K562 (cell line): ENCODE data around the gene MT1M. TPM values are rescaled to one million over a fixed set of nuclear protein-coding genes. Genes with fewer than 3 reads are reported as not detected.

Experiments used
- ATAC-seq: fragments of 200-7000 bp; cut with Tn5 transposase; 3 replicates; pipeline ENCODE4 v1.9.1; 2020; ENCODE audit warnings: moderate library complexity
- BruUV-seq: library from RNA; stranded (reverse); fragments of 400-500 nt; replicated peaks from 2 replicates; lab custom pipeline; 2021; lab: Mats Ljungman, UMichigan
- CTCF ChIA-PET: fragments of 300-600 bp; formaldehyde crosslinking; extraction: SDS; loops from one replicate; lab custom pipeline; 2021; ENCODE audit warnings: low intra/inter-chr PET ratio; lab: Yijun Ruan, JAX
- POLR2A ChIA-PET: fragments of 300-600, 350-650 bp; sonication (Branson Sonifier 250); formaldehyde crosslinking; extraction: SDS; loops from one replicate; lab custom pipeline; 2021; ENCODE audit warnings: antibody characterized with exemption, inconsistent platforms; lab: Yijun Ruan, JAX
- DNase-seq, 4 experiments: peaks; one replicate each; pipeline versions ENCODE4 v3.0.0 to v3.0.0-alpha.2; 2011 to 2018; ENCODE audit warnings: low spot score in 3 of 4, mixed read lengths in 3 of 4; ENCODE audit errors: extremely low read depth in 1 of 4
- FAIRE-seq: peaks from 2 replicates; lab custom pipeline; 2011; peaks lifted over from hg19 to GRCh38; lab: Jason Lieb, UNC
- H2AFZ ChIP-seq: 2 replicates; pipeline ENCODE4 v1.6.0; 2011; ENCODE audit warnings: low read depth, low read length, control low read depth, inconsistent platforms
- H3K27ac ChIP-seq: fragments of 200-600 bp; 3 replicates; pipeline ENCODE4 v1.8.0; 2011; ENCODE audit warnings: low read depth, mild to moderate bottlenecking, control low read depth, inconsistent platforms, low read length, moderate library complexity, mixed read lengths; ENCODE audit errors: extremely low read depth
- H3K27me3 ChIP-seq, 2 experiments: fragments of 300-600 bp in 1 of 2; 2 replicates in 1 of 2; 3 replicates in 1 of 2; pipeline versions ENCODE4 v1.6.0 to v1.8.0; 2011; ENCODE audit warnings: inconsistent platforms in 2 of 2, low read length in 2 of 2, mild to moderate bottlenecking in 1 of 2, mixed read lengths in 1 of 2, moderate library complexity in 1 of 2; ENCODE audit not compliant: control insufficient read depth in 2 of 2, insufficient read depth in 2 of 2
- H3K36me3 ChIP-seq: fragments of 300-600 bp; 3 replicates; pipeline ENCODE4 v1.8.0; 2011; ENCODE audit warnings: mild to moderate bottlenecking, low read length, inconsistent platforms; ENCODE audit not compliant: control insufficient read depth, insufficient read depth
- H3K4me1 ChIP-seq, 2 experiments: fragments of 200-600 bp in 1 of 2; replicated peaks in 1 of 2; 2 replicates in 1 of 2; 3 replicates in 1 of 2; pipeline versions ENCODE4 v1.5.1 to v1.8.0; 2011; ENCODE audit warnings: inconsistent platforms in 2 of 2, low read length in 2 of 2, mild to moderate bottlenecking in 1 of 2, mixed read lengths in 1 of 2, moderate library complexity in 1 of 2; ENCODE audit not compliant: control insufficient read depth in 2 of 2, insufficient read depth in 2 of 2
- H3K4me2 ChIP-seq: 2 replicates; pipeline ENCODE4 v1.6.1; 2011; ENCODE audit warnings: low read length, control low read depth, inconsistent platforms, mixed read lengths; ENCODE audit not compliant: insufficient read depth
- H3K4me3 ChIP-seq: fragments of 200-600 bp; sonication (generic), shearing (Covaris generic); 2 replicates; pipeline ENCODE4 v1.5.1; 2016; ENCODE audit warnings: control low read depth, inconsistent platforms
- H3K79me2 ChIP-seq: fragments of 200-600 bp; 3 replicates; pipeline ENCODE4 v1.8.0; 2011; ENCODE audit warnings: low read length, inconsistent platforms; ENCODE audit not compliant: control insufficient read depth, insufficient read depth
- H3K9ac ChIP-seq, 2 experiments: 2 replicates each; pipeline versions ENCODE4 v1.6.0 to v1.6.1; 2011; ENCODE audit warnings: low read depth in 2 of 2, low read length in 2 of 2, control low read depth in 1 of 2, inconsistent platforms in 1 of 2, mild to moderate bottlenecking in 1 of 2, mixed read lengths in 1 of 2; ENCODE audit not compliant: insufficient read depth in 1 of 2
- H3K9me1 ChIP-seq: one replicate; pipeline ENCODE4 v1.6.0; 2011; ENCODE audit warnings: inconsistent platforms, mild to moderate bottlenecking, low read length, moderate library complexity; ENCODE audit not compliant: control insufficient read depth, insufficient read depth
- H3K9me3 ChIP-seq: replicated peaks from 2 replicates; pipeline ENCODE4 v1.5.1; 2011; ENCODE audit warnings: low read depth, low read length, inconsistent platforms; ENCODE audit not compliant: control insufficient read depth, insufficient read depth
- H4K20me1 ChIP-seq: replicated peaks from 2 replicates; pipeline ENCODE4 v1.6.1; 2011; ENCODE audit warnings: low read length, inconsistent platforms, mixed read lengths; ENCODE audit not compliant: control insufficient read depth, insufficient read depth
- JUND ChIP-seq, 2 experiments: IDR thresholded peaks; 2 replicates in 1 of 2; 3 replicates in 1 of 2; pipeline ENCODE4 v1.6.1; 2011; ENCODE audit warnings: borderline replicate concordance in 2 of 2, low read depth in 2 of 2, low read length in 2 of 2, improper control_type of control experiment in 1 of 2, missing biosample characterization in 1 of 2, missing genetic modification characterization in 1 of 2, missing genetic modification reagents in 1 of 2
- MYC ChIP-seq, 2 experiments: fragments of 250-450 bp in 1 of 2; sonication (Bioruptor Pico) in 1 of 2; IDR thresholded peaks; 2 replicates each; pipeline versions ENCODE4 v1.5.1 to v1.6.1; 2012 to 2021; ENCODE audit warnings: low read depth in 2 of 2, borderline replicate concordance in 1 of 2, improper control_type of control experiment in 1 of 2, low read length in 1 of 2, mild to moderate bottlenecking in 1 of 2, moderate library complexity in 1 of 2
- NBN ChIP-seq: fragments of 450-650 bp; IDR thresholded peaks from 2 replicates; pipeline ENCODE4 v1.6.1; 2016; ENCODE audit warnings: low read depth, mild to moderate bottlenecking
- NFE2L1 ChIP-seq: fragments of 450-650 bp; IDR thresholded peaks from 2 replicates; pipeline ENCODE4 v1.6.1; 2016; ENCODE audit warnings: missing genetic modification characterization, low read depth, mild to moderate bottlenecking, missing compliant biosample characterization, moderate library complexity, borderline replicate concordance
- NR1H2 ChIP-seq: sonication (generic); formaldehyde crosslinking; IDR thresholded peaks from 2 replicates; pipeline ENCODE4 v1.4.0; 2020; ENCODE audit warnings: mild to moderate bottlenecking, missing genetic modification reagents
- SIN3B ChIP-seq: fragments of 450-650 bp; IDR thresholded peaks from 2 replicates; pipeline ENCODE4 v1.6.1; 2017; ENCODE audit warnings: low read depth, mild to moderate bottlenecking, moderate library complexity
- XRCC3 ChIP-seq: fragments of 450-650 bp; IDR thresholded peaks from 2 replicates; pipeline ENCODE4 v1.6.1; 2017; ENCODE audit warnings: mild to moderate bottlenecking, moderate library complexity
- ZFP1 ChIP-seq: fragments of 450-650 bp; formaldehyde crosslinking; IDR thresholded peaks from 2 replicates; pipeline ENCODE4 v1.4.0; 2020; ENCODE audit warnings: mild to moderate bottlenecking, mixed read lengths
- ZFP36 ChIP-seq: fragments of 150-350 bp; IDR thresholded peaks from 2 replicates; pipeline ENCODE4 v1.6.1; 2018; ENCODE audit warnings: low read length, low read depth; ENCODE audit not compliant: partially characterized antibody
- ZNF253 ChIP-seq: fragments of 250-450 bp; sonication (Bioruptor Pico); conservative IDR thresholded peaks from 2 replicates; pipeline ENCODE4 v1.6.1; 2021; ENCODE audit warnings: mild to moderate bottlenecking
- WGBS: fragments of 100-300 bp; shearing (Covaris generic); methylation state at CpG from one replicate; pipeline ENCODE4 v1.1.6; 2016; ENCODE audit warnings: low coverage, mixed read lengths; ENCODE audit not compliant: insufficient coverage; ENCODE audit errors: missing lambda C conversion rate; 5-methylcytosine and 5-hydroxymethylcytosine counted together
- in situ Hi-C: fragments of 300-500 bp; cut with MboI; formaldehyde crosslinking; loops from 4 replicates; pipeline ENCODE4 v1.15.0; 2018; ENCODE audit warnings: inconsistent platforms, mixed read lengths
- intact Hi-C: fragments of 100-400 bp; cut with micrococcal nuclease; formaldehyde crosslinking; loops from 2 replicates; pipeline ENCODE4 v1.14.2; 2022
- polyA plus RNA-seq, 8 experiments: library from polyadenylated mRNA; depleted of rRNA in 4 of 8; stranded (reverse) in 5 of 8; unstranded in 3 of 8; fragments of >200 nt; fragmentation: Nextera tagmentation in 2 of 8; fragmentation: Illumina TruSeq in 1 of 8; extraction: Ambion mirVana in 2 of 8; extraction: Trizol in 1 of 8; gene quantifications; 2 replicates each; pipeline versions ENCODE4 v1.2.1 to v1.2.3, GENCODE V29; 2011 to 2014; ENCODE audit warnings: inconsistent platforms in 1 of 8, missing spikeins in 1 of 8
- total RNA-seq, 7 experiments: library from RNA; depleted of rRNA in 6 of 7; stranded (reverse); fragments of >200 nt in 6 of 7; fragmentation: Illumina TruSeq in 2 of 7; extraction: Trizol in 2 of 7; gene quantifications; 2 replicates each; pipeline versions ENCODE4 v1.2.1 to v1.2.3, GENCODE V29; 2011 to 2021; ENCODE audit warnings: low replicate concordance in 1 of 7
- TF ChIP-seq, protein P1 (sequence below): fragments of 450-650 bp; formaldehyde crosslinking; IDR thresholded peaks from 2 replicates; pipeline ENCODE4 v1.4.0; 2022; ENCODE audit warnings: mild to moderate bottlenecking, moderate library complexity
- TF ChIP-seq, protein P2 (sequence below): fragments of 450-650 bp; formaldehyde crosslinking; IDR thresholded peaks from 2 replicates; pipeline ENCODE4 v1.4.0; 2020; ENCODE audit warnings: mild to moderate bottlenecking
- TF ChIP-seq, protein P3 (sequence below): fragments of 250-450 bp; sonication (Bioruptor Pico); IDR thresholded peaks from 2 replicates; pipeline ENCODE4 v1.4.0; 2020

MT1M gene
- total and polyA plus RNA-seq, 9 of the 15 experiments (the other 6 are each of a cell fraction or from before 2014, with no cell fraction given): not detected

DNA sequence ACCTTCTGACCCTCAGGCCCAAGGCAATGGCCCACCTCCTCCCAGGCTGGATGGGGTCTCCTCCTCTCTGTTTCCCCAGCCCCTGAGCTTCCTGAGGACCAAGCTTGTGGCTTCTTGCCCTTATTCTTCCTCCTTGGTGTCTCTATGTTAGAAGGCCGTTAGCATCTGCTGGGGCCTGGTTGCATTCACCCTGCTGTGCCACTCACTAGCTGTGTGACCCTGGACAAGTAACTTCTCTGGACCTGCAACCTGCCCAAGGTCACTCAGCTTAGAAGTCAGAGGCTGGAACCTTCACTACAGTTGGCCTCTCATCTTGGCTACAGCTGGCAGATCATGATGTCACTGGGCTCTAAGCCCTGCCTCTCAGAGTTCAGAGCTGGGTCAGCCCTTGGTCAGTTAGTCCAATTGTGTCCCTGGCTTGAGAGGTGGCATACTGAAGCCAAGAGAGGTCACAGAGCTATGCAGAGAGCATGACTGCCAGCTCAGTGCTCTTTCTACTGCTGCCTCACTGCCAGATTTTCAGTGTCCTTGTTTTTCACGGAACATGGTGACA lies 21.1 kb upstream of the MT1M start:
- BruUV-seq: no TSS peak
- Histone ChIP-seq H3K79me2 (no peaks in the 10 kb centered on the region), H3K36me3 (no peaks in the 10 kb centered on the region), H3K27me3 (peaks cover 0 to 9% of the 10 kb centered on the region in 2 experiments; a peak in 3 of 5 replicates), H3K4me1 (peaks cover 26 to 27% of the 10 kb centered on the region in 2 experiments), H3K9me1 (no peaks in the 10 kb centered on the region), H3K9ac (no peak overlapping the region; a peak in 1 of 4 replicates), H3K9me3 (no peaks in the 10 kb centered on the region), H4K20me1 (no peaks in the 10 kb centered on the region), H3K4me2 (no peak overlapping the region), H3K4me3 (no peak overlapping the region), H3K27ac (no peak overlapping the region), H2AFZ (no peak overlapping the region; the same call in 1 of the 2 replicates)
- intact Hi-C loops: no loop called here
- in situ Hi-C loops: no loop called here
- ATAC-seq (no peak), DNase-seq (no peak)
- POLR2A ChIA-PET: interaction anchor here (0.8 kb wide), 1 partner anchor 78 kb away, joined by 3 read pairs; no protein-coding TSS in a partner anchor
- WGBS: 26% methylated on average over 1 of the region's 2 CpGs
- CTCF ChIA-PET: no interaction called here
- TF ChIP-seq NBN (no peak), ZFP1 (no peak), MYC (IDR thresholded peaks at IDR 0.05; ENCODE audit: low read depth, low read length) (no peak), MYC (CRISPR knock-in tag; IDR thresholded peaks at IDR 0.05; ENCODE audit: borderline replicate concordance, low read depth) (no peak), NFE2L1 (tag) (no peak), ZNF253 (CRISPR knock-in tag) (no peak), JUND (IDR thresholded peaks at IDR 0.05; ENCODE audit: borderline replicate concordance, low read depth, low read length) (no peak), JUND (tag; IDR thresholded peaks at IDR 0.05; ENCODE audit: borderline replicate concordance, low read depth, low read length) (no peak), NR1H2 (CRISPR knock-in tag) (no peak), SIN3B (no peak), ZFP36 (no peak), XRCC3 (no peak)
- TF ChIP-seq, protein P1, sequence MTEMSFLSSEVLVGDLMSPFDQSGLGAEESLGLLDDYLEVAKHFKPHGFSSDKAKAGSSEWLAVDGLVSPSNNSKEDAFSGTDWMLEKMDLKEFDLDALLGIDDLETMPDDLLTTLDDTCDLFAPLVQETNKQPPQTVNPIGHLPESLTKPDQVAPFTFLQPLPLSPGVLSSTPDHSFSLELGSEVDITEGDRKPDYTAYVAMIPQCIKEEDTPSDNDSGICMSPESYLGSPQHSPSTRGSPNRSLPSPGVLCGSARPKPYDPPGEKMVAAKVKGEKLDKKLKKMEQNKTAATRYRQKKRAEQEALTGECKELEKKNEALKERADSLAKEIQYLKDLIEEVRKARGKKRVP (CRISPR knock-in tag): no peak
- TF ChIP-seq, protein P2, sequence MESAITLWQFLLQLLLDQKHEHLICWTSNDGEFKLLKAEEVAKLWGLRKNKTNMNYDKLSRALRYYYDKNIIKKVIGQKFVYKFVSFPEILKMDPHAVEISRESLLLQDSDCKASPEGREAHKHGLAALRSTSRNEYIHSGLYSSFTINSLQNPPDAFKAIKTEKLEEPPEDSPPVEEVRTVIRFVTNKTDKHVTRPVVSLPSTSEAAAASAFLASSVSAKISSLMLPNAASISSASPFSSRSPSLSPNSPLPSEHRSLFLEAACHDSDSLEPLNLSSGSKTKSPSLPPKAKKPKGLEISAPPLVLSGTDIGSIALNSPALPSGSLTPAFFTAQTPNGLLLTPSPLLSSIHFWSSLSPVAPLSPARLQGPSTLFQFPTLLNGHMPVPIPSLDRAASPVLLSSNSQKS: no peak
- TF ChIP-seq, protein P3, sequence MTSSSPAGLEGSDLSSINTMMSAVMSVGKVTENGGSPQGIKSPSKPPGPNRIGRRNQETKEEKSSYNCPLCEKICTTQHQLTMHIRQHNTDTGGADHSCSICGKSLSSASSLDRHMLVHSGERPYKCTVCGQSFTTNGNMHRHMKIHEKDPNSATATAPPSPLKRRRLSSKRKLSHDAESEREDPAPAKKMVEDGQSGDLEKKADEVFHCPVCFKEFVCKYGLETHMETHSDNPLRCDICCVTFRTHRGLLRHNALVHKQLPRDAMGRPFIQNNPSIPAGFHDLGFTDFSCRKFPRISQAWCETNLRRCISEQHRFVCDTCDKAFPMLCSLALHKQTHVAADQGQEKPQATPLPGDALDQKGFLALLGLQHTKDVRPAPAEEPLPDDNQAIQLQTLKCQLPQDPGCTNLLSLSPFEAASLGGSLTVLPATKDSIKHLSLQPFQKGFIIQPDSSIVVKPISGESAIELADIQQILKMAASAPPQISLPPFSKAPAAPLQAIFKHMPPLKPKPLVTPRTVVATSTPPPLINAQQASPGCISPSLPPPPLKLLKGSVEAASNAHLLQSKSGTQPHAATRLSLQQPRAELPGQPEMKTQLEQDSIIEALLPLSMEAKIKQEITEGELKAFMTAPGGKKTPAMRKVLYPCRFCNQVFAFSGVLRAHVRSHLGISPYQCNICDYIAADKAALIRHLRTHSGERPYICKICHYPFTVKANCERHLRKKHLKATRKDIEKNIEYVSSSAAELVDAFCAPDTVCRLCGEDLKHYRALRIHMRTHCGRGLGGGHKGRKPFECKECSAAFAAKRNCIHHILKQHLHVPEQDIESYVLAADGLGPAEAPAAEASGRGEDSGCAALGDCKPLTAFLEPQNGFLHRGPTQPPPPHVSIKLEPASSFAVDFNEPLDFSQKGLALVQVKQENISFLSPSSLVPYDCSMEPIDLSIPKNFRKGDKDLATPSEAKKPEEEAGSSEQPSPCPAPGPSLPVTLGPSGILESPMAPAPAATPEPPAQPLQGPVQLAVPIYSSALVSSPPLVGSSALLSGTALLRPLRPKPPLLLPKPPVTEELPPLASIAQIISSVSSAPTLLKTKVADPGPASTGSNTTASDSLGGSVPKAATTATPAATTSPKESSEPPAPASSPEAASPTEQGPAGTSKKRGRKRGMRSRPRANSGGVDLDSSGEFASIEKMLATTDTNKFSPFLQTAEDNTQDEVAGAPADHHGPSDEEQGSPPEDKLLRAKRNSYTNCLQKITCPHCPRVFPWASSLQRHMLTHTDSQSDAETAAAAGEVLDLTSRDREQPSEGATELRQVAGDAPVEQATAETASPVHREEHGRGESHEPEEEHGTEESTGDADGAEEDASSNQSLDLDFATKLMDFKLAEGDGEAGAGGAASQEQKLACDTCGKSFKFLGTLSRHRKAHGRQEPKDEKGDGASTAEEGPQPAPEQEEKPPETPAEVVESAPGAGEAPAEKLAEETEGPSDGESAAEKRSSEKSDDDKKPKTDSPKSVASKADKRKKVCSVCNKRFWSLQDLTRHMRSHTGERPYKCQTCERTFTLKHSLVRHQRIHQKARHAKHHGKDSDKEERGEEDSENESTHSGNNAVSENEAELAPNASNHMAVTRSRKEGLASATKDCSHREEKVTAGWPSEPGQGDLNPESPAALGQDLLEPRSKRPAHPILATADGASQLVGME (CRISPR knock-in tag): no peak
- TF ChIP-seq, all 486 proteins: peak for 0
- FAIRE-seq: no peak
